Measurements from ENCODE around the gene PARP16. TPM values are rescaled to one million over a fixed set of nuclear protein-coding genes. Genes with fewer than 3 reads are reported as not detected.
A peak's percentile ranks its signal among the peaks of the same experiment; 100 is the strongest.

PARP16 gene
- total RNA-seq, 2 experiments from 2014 or later: 11.7 to 19.7 TPM

DNA sequence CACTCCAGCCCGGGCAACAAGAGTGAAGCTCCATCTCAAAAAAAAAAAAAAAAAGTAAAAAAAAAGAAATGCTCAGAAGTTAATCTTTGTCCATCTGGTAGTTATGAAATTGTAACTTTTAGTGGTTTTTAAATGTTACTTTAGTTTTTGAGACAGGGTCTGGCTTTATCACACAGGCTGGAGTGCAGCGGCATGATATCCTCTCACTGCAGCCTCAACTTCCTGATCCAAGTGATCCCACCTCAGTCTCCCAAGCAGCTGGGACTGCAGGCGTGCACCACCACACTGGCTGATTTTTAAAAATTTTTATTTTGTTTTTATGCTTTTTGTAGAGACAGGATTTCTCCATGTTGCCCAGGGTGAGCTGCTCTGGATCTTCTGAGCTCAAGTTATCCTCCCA, 19.1 kb upstream of the PARP16 start:
- Mint-ChIP-seq H3K4me1 (peaks cover 28% of the 10 kb centered on the region), H3K36me3 (no peaks in the 10 kb centered on the region), H3K9me3 (ENCODE audit: low read depth) (no peaks in the 10 kb centered on the region), H3K4me3 (no peak overlapping the region), H3K27ac (no peak overlapping the region), H3K27me3 (peaks cover 6% of the 10 kb centered on the region)
- CTCF ChIA-PET: interaction anchor here (0.7 to 3.1 kb wide), 7 partner anchors 8 to 474 kb away, joined by 3 to 18 read pairs (median 4); partner anchors contain the start of gene PARP16
- ATAC-seq (no peak), DNase-seq (no peak)

DNA sequence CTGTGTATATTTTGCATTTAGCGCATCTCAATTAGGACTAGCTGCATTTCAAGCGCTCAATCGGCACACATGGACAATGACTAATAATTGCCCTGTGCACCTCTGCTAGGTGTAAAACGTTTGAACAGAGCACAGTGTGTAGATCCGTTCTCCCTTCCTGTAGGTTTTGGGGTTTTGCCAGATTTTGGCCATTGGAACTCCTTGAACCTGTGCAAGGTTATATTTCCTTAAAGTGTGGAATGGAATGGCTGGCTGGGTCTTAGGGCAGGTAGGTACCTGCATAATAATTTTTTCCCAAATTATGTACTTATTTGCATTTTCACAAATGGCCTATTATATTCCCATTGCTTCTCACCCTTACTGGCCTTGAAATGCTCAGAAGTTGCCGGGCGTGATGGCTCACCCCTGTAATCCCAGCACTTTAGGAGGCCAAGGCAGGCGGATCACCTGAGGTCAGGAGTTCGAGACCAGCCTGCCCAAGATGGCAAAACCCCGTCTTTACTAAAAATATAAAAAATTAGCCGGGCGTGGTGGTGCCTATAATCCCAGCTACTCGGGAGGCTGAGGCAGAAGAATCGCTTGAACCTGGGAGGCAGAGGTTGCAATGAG, 18.6 kb upstream of the PARP16 start:
- CTCF ChIA-PET: interaction anchor here (0.7 to 3.1 kb wide), 9 partner anchors 8 to 473 kb away, joined by 3 to 18 read pairs (median 4); partner anchors contain the start of genes CLPX, INTS14 and PARP16
- Mint-ChIP-seq H3K27me3 (peaks cover 6% of the 10 kb centered on the region), H3K9me3 (ENCODE audit: low read depth) (no peaks in the 10 kb centered on the region), H3K27ac (peak overlapping the region; percentile 97), H3K36me3 (no peaks in the 10 kb centered on the region), H3K4me3 (peak overlapping the region; percentile 87), H3K4me1 (peaks cover 32% of the 10 kb centered on the region)
- DNase-seq: peak; percentile 56
- ATAC-seq: peak; percentile 67

- Mint-ChIP-seq H3K4me1 (peaks cover 36% of the 10 kb centered on the region), H3K4me3 (peak within 1 kb of the TSS; percentile 87), H3K36me3 (no peaks in the 10 kb centered on the region), H3K9me3 (ENCODE audit: low read depth) (no peaks in the 10 kb centered on the region), H3K27me3 (peaks cover 6% of the 10 kb centered on the region), H3K27ac (peak within 1 kb of the TSS; percentile 97)
- CTCF ChIA-PET: interaction anchor here (0.6 to 3.1 kb wide), 7 partner anchors 9 to 306 kb away, joined by 3 to 18 read pairs (median 4); partner anchors contain the start of genes CLPX, INTS14 and PARP16
- DNase-seq: peak; percentile 90
- ATAC-seq: peak; percentile 74
These were observed 17.9 kb upstream of the PARP16 start, which contains the start of gene RNU5B-1 for GRCh38 chr15:65304381-65305149. Gene RNU5B-1 (plus strand): TSS chr15:65304677.

DNA sequence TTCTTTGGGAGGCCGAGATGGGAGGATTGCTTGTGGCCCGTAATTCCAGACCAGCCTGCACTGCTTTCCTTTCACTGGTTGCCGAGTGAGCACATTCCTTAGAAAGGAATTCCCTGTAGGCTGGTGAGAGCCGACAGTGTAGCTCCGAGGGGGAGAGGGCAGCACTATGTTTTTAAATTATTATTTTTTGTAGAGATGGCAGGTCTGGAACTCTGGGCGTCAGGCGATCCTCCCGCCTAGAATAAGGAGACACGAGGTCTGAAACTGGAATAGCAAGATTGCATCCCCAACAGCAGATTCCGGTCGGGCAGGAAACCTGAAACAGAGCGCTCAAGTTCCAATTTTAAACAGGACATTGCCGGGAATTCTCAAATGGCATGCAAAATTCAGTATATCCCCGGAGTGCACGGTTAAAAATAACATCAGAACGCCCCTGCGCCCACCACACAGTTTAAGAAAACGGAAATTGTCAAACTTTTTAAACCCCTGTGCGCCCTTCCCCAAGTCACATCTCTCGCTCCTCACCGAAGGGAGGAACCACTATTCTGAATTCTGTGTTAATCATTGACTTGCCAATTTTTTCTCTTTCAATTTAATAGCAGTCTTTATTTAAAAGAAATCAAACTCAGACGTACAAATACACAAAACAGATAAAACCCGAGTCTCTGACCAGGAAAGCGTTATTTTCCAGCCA, 17.2 kb upstream of the PARP16 start:
- no peaks in the 10 kb centered on the region for H3K9me3 Mint-ChIP-seq (ENCODE audit: low read depth)
- H3K36me3 Mint-ChIP-seq: no peaks in the 10 kb centered on the region
- no peak for DNase-seq
- no peak for ATAC-seq
- H3K27me3 Mint-ChIP-seq: peaks cover 6% of the 10 kb centered on the region
- peak overlapping the region; percentile 87 for H3K4me3 Mint-ChIP-seq
- H3K27ac Mint-ChIP-seq: peak overlapping the region; percentile 97
- peaks cover 36% of the 10 kb centered on the region for H3K4me1 Mint-ChIP-seq
- CTCF ChIA-PET: interaction anchor here (0.6 to 3.1 kb wide), 6 partner anchors 10 to 307 kb away, joined by 3 to 18 read pairs (median 4); partner anchors contain the start of genes CLPX, INTS14 and PARP16

DNA sequence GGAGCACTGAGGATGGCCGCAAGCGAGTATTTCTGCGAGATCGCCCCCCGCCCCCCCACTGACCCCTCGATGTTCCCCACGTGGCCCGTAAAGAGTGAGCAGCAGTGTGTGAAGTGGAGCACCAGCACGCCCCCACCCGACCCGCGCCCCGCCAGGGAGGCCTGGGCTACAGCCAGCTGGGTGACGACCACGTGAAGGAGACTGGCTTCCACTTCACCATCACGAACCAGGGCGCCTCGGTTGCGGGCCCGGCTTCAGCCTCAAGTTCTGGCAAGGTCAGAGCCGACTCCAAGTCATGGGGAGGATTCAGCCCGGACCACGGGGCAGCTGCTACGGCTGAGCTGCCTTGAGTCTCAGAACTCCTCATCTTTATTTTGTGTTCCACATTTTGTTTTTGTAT, 15.4 kb upstream of the PARP16 start:
- H3K4me3 Mint-ChIP-seq: no peak overlapping the region
- CTCF ChIA-PET: no interaction called here
- peaks cover 47% of the 10 kb centered on the region for H3K4me1 Mint-ChIP-seq
- no peaks in the 10 kb centered on the region for H3K9me3 Mint-ChIP-seq (ENCODE audit: low read depth)
- no peak for DNase-seq
- no peak for ATAC-seq
- H3K27ac Mint-ChIP-seq: no peak overlapping the region
- H3K36me3 Mint-ChIP-seq: no peaks in the 10 kb centered on the region
- H3K27me3 Mint-ChIP-seq: peaks cover 6% of the 10 kb centered on the region

DNA sequence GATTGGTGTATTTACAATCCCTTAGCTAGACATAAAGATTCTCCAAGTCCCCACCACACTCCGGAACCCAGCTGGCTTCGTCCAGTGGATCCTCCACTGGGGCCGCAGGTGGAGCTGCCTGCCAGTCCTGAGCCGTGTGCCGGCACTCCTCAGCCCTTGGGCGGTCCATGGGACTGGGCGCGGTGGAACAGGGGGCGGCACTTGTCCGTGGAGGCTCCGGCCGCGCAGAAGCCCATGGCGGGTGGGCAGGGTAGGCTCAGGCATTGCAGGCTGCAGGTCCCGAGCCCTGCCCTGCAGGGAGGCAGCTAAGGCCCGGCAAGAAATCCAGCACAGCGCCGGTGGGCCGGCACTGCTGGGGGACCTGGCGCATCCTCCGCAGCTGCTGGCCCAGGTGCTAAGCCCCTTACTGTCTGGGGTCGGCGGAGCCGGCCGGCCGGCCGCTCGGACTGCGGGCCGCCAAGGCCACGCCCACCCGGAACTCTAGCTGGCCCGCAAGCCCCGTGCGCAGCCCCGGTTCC, 14.3 kb upstream of the PARP16 start:
- CTCF ChIA-PET: interaction anchor here (0.9 to 4.4 kb wide), 7 partner anchors 11 to 573 kb away, joined by 3 to 16 read pairs (median 4); partner anchors contain the start of gene CLPX
- no peaks in the 10 kb centered on the region for H3K27me3 Mint-ChIP-seq
- no peaks in the 10 kb centered on the region for H3K36me3 Mint-ChIP-seq
- no peak for DNase-seq
- peaks cover 47% of the 10 kb centered on the region for H3K4me1 Mint-ChIP-seq
- H3K9me3 Mint-ChIP-seq (ENCODE audit: low read depth): no peaks in the 10 kb centered on the region
- H3K4me3 Mint-ChIP-seq: no peak overlapping the region
- ATAC-seq: no peak
- H3K27ac Mint-ChIP-seq: peak overlapping the region; percentile 87

DNA sequence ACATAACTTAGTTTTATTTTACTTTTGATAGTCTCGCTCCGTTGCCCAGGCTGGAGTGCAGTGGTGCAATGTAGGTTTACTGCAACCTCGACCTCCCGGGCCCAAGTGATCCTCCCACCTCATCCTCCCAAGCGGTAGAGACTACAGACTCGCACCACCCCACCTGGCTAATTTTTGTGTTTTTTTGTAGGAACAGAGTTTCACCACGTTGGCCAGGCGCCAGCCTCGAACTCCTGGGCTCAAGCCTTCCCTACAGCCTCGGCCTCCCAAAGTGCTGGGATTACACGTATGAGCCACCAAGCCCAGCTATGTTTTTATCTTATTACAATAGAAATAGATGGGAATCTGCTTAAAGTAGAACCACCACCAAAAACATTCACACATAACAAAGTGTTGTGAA, 12.0 kb upstream of the PARP16 start:
- no peak for ATAC-seq
- H3K27me3 Mint-ChIP-seq: no peaks in the 10 kb centered on the region
- CTCF ChIA-PET: interaction anchor here (1.1 to 4.4 kb wide), 5 partner anchors 113 to 265 kb away, joined by 3 to 26 read pairs (median 15); partner anchors contain the start of gene CLPX
- peak overlapping the region; percentile 87 for H3K27ac Mint-ChIP-seq
- peak overlapping the region; percentile 73 for H3K4me3 Mint-ChIP-seq
- no peaks in the 10 kb centered on the region for H3K36me3 Mint-ChIP-seq
- DNase-seq: no peak
- no peaks in the 10 kb centered on the region for H3K9me3 Mint-ChIP-seq (ENCODE audit: low read depth)
- H3K4me1 Mint-ChIP-seq: peaks cover 37% of the 10 kb centered on the region

- H3K4me1 Mint-ChIP-seq: peaks cover 34% of the 10 kb centered on the region
- H3K27me3 Mint-ChIP-seq: no peaks in the 10 kb centered on the region
- no peaks in the 10 kb centered on the region for H3K9me3 Mint-ChIP-seq (ENCODE audit: low read depth)
- no peak for DNase-seq
- H3K4me3 Mint-ChIP-seq: no peak overlapping the region
- no peaks in the 10 kb centered on the region for H3K36me3 Mint-ChIP-seq
- no peak for ATAC-seq
- CTCF ChIA-PET: interaction anchor here (1.7 kb wide), 1 partner anchor 12 kb away, joined by 4 read pairs; the partner anchor contains the start of gene RNU5B-1
- H3K27ac Mint-ChIP-seq: no peak overlapping the region
These were observed 6.3 kb upstream of the PARP16 start for GRCh38 chr15:65292938-65293518.

DNA sequence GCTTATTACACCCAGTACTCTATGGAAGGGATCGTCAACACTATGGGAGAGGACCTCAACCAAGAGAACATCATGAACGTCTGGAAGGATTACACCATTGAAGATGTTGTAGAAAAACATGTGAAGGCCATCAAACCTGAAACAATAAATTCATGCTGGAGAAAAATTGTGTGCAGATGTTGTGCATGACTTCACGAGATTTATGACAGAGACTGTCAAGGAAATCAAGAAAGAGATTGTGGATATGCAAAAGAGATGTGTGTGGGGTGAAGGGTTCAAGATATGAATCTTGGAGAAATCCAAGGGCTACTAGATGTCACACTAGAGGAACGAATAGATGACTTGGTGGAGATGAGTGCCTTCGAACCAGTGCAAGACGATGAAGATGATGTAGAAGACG, 3.5 kb upstream of the PARP16 start:
- Mint-ChIP-seq H3K4me3 (no peak overlapping the region), H3K36me3 (no peaks in the 10 kb centered on the region), H3K4me1 (peaks cover 36% of the 10 kb centered on the region), H3K9me3 (ENCODE audit: low read depth) (no peaks in the 10 kb centered on the region), H3K27me3 (no peaks in the 10 kb centered on the region), H3K27ac (no peak overlapping the region)
- DNase-seq (no peak), ATAC-seq (no peak)
- CTCF ChIA-PET: interaction anchor here (1.3 kb wide), 1 partner anchor 10 kb away, joined by 3 read pairs; no protein-coding TSS in a partner anchor

DNA sequence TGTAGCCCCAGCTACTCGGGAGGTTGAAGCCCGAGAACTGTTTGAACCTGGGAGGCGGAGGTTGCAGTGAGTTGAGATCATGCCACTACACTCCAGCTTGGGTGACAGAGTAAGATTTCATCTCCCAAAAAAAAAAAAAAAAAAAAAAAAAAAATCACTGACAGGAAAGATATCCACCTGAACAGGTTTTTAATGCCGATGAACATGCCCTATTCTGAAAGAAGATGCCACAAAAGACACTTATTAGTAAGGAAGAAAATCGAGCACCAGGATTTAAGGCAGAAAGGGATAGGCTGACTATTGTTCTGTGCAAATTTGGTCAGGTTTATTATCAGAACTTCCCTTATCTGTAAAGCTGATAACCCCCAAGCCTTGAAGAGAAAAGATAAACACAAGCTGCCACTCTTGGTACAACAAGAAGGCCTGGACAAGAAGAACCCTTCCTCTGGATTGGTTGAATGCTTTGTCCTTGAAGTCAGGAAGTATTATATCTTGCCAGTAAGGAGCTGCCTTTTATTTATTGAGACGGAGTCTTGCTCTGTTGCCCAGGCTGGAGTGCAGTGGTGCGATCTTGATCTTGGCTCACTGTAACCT, 2.7 kb upstream of the PARP16 start:
- Mint-ChIP-seq H3K9me3 (ENCODE audit: low read depth) (no peaks in the 10 kb centered on the region), H3K4me3 (no peak overlapping the region), H3K36me3 (no peaks in the 10 kb centered on the region), H3K4me1 (peaks cover 33% of the 10 kb centered on the region), H3K27ac (no peak overlapping the region), H3K27me3 (no peaks in the 10 kb centered on the region)
- DNase-seq: no peak
- no peak for ATAC-seq
- CTCF ChIA-PET: interaction anchor here (1.3 to 4.6 kb wide), 2 partner anchors 8 to 11 kb away, joined by 3 to 25 read pairs; no protein-coding TSS in a partner anchor

GRCh38 chr15:65287520-65287855, 805 bp upstream of the PARP16 start:
- CTCF ChIA-PET: interaction anchor here (0.5 to 4.6 kb wide), 8 partner anchors 10 to 294 kb away, joined by 3 to 25 read pairs (median 10); partner anchors contain the start of genes CILP, CLPX and RNU5B-1
- no peak for DNase-seq
- Mint-ChIP-seq H3K36me3 (peaks cover 2% of the 10 kb centered on the region), H3K27ac (peak overlapping the region; percentile 86), H3K9me3 (ENCODE audit: low read depth) (no peaks in the 10 kb centered on the region), H3K27me3 (no peaks in the 10 kb centered on the region), H3K4me1 (peaks cover 27% of the 10 kb centered on the region), H3K4me3 (peak overlapping the region; percentile 81)
- ATAC-seq: no peak

- Mint-ChIP-seq H3K36me3 (peaks cover 2% of the 10 kb centered on the region), H3K9me3 (ENCODE audit: low read depth) (no peaks in the 10 kb centered on the region), H3K27me3 (no peaks in the 10 kb centered on the region), H3K4me3 (peak overlapping the region; percentile 81), H3K27ac (peak overlapping the region; percentile 86), H3K4me1 (peaks cover 25% of the 10 kb centered on the region)
- DNase-seq (peak; percentile 49), ATAC-seq (peak; percentile 29)
- CTCF ChIA-PET: interaction anchor here (1.3 to 4.6 kb wide), 9 partner anchors 9 to 252 kb away, joined by 3 to 25 read pairs (median 8); partner anchors contain the start of genes CILP, CLPX, RNU5A-1 and RNU5B-1
These were observed 497 bp downstream of the PARP16 start for GRCh38 chr15:65286069-65286703.
